ENCODE results near the gene BET1. TPM values are rescaled to one million over a fixed set of nuclear protein-coding genes. Genes with fewer than 3 reads are reported as not detected.

The BET1 gene
- total RNA-seq, 1 experiment from 2014 or later = 17.2 TPM

DNA sequence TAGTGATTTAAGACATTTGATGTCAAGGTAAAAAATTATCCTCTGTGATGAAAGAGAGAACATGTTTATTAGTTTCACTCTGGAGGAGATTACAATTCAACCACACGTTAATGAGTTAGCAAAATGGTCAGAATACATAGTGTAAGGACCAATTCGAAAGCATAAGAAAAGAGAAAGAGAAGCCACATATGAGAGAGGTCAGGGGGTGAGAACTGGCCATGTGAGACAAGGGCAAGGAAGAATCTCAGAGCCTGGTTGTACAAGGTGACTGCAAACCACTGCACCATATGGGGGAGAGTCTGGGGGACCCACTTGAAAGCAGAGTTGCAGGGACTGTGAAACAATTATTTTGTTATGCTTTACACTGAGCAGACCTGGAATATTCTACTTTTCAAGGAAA lies 27.7 kb upstream of the BET1 start:
- Histone ChIP-seq H3K4me2 (ENCODE audit: low read length) (no peak overlapping the region), H3K36me3 (ENCODE audit: control insufficient read depth in 1 of 2, insufficient read depth in 2 of 2, low read length in 2 of 2) (no peaks in the 10 kb centered on the region), H3K9me2 (ENCODE audit: insufficient read depth) (no peaks in the 10 kb centered on the region), H3K4me1 (ENCODE audit: control insufficient read depth in 1 of 2, insufficient read depth in 2 of 2, low read length in 2 of 2) (no peaks in the 10 kb centered on the region), H3K9ac (ENCODE audit: low read length) (no peak overlapping the region), H3K27me3 (ENCODE audit: insufficient read depth, low read length) (peaks cover 38% of the 10 kb centered on the region), H3K27ac (ENCODE audit: low read depth, low read length) (no peak overlapping the region), H3K79me2 (ENCODE audit: insufficient read depth, low read length) (no peaks in the 10 kb centered on the region), H4K20me1 (ENCODE audit: insufficient read depth) (no peaks in the 10 kb centered on the region), H2AFZ (ENCODE audit: low read depth, low read length, poor library complexity, severe bottlenecking) (no peak overlapping the region), H3K9me3 (ENCODE audit: control insufficient read depth in 1 of 2, insufficient read depth in 1 of 2, low read depth in 1 of 2, low read length in 2 of 2) (no peaks in the 10 kb centered on the region), H3K4me3 (replicated peaks in 1 of 2; ENCODE audit: low read depth in 1 of 2, low read length in 2 of 2) (no peak overlapping the region)
- TF ChIP-seq ZFX (IDR thresholded peaks at IDR 0.05) (no peak), EGR1 (IDR thresholded peaks at IDR 0.05; ENCODE audit: low read depth) (no peak)
- RAD21 ChIA-PET (ENCODE audit: low non-redundant PET in 1 of 2, low total read pairs in 2 of 2, uncharacterized antibody in 2 of 2, unreplicated experiment in 2 of 2) = no interaction called here
- CTCF ChIA-PET = no interaction called here
- POLR2A ChIA-PET = no interaction called here
- intact Hi-C loops (cut with micrococcal nuclease) = no loop called here
- ATAC-seq (no peak), DNase-seq (ENCODE audit: low read depth, low spot score) (no peak)
- no TSS peak for BruUV-seq (replicated peaks)

DNA sequence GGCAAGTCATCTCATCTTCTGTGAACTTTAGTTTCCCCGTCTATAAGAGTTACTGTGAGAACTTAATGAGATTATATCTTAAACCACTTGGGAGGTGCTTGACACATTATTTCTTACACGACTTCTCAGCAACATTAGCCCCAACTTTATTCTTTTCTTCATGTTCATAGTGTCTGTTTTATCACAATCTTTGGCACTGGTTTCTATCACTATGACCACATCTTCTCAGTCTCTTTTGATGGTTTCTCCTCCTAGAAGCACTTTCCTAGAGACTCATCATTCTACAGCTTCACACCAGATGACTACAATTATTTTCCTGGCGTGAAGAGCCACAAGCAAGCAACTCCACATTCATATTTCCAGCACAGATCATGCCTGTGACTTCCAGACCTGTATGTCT lies 26.5 kb upstream of the BET1 start:
- no peak for ATAC-seq
- peaks cover 38% of the 10 kb centered on the region for H3K27me3 ChIP-seq (ENCODE audit: insufficient read depth, low read length)
- H3K4me3 ChIP-seq (replicated peaks in 1 of 2; ENCODE audit: low read depth in 1 of 2, low read length in 2 of 2) = no peak overlapping the region
- H4K20me1 ChIP-seq (ENCODE audit: insufficient read depth) = no peaks in the 10 kb centered on the region
- H3K4me2 ChIP-seq (ENCODE audit: low read length) = no peak overlapping the region
- H3K9ac ChIP-seq (ENCODE audit: low read length) = no peak overlapping the region
- no peak overlapping the region for H3K27ac ChIP-seq (ENCODE audit: low read depth, low read length)
- no peaks in the 10 kb centered on the region for H3K9me2 ChIP-seq (ENCODE audit: insufficient read depth)
- RAD21 ChIA-PET (ENCODE audit: low non-redundant PET in 1 of 2, low total read pairs in 2 of 2, uncharacterized antibody in 2 of 2, unreplicated experiment in 2 of 2) = no interaction called here
- CTCF ChIA-PET = no interaction called here
- no peaks in the 10 kb centered on the region for H3K4me1 ChIP-seq (ENCODE audit: control insufficient read depth in 1 of 2, insufficient read depth in 2 of 2, low read length in 2 of 2)
- H2AFZ ChIP-seq (ENCODE audit: low read depth, low read length, poor library complexity, severe bottlenecking) = no peak overlapping the region
- intact Hi-C loops (cut with micrococcal nuclease) = no loop called here
- POLR2A ChIA-PET = no interaction called here
- H3K36me3 ChIP-seq (ENCODE audit: control insufficient read depth in 1 of 2, insufficient read depth in 2 of 2, low read length in 2 of 2) = no peaks in the 10 kb centered on the region
- no peak for DNase-seq (ENCODE audit: low read depth, low spot score)
- BruUV-seq (replicated peaks) = no TSS peak
- H3K9me3 ChIP-seq (ENCODE audit: control insufficient read depth in 1 of 2, insufficient read depth in 1 of 2, low read depth in 1 of 2, low read length in 2 of 2) = no peaks in the 10 kb centered on the region
- no peaks in the 10 kb centered on the region for H3K79me2 ChIP-seq (ENCODE audit: insufficient read depth, low read length)
- TF ChIP-seq, protein P1, sequence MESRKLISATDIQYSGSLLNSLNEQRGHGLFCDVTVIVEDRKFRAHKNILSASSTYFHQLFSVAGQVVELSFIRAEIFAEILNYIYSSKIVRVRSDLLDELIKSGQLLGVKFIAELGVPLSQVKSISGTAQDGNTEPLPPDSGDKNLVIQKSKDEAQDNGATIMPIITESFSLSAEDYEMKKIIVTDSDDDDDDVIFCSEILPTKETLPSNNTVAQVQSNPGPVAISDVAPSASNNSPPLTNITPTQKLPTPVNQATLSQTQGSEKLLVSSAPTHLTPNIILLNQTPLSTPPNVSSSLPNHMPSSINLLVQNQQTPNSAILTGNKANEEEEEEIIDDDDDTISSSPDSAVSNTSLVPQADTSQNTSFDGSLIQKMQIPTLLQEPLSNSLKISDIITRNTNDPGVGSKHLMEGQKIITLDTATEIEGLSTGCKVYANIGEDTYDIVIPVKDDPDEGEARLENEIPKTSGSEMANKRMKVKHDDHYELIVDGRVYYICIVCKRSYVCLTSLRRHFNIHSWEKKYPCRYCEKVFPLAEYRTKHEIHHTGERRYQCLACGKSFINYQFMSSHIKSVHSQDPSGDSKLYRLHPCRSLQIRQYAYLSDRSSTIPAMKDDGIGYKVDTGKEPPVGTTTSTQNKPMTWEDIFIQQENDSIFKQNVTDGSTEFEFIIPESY (IDR thresholded peaks at IDR 0.05; ENCODE audit: extremely low read depth, insufficient replicate concordance, low read length) = no peak
- TF ChIP-seq, protein P2, sequence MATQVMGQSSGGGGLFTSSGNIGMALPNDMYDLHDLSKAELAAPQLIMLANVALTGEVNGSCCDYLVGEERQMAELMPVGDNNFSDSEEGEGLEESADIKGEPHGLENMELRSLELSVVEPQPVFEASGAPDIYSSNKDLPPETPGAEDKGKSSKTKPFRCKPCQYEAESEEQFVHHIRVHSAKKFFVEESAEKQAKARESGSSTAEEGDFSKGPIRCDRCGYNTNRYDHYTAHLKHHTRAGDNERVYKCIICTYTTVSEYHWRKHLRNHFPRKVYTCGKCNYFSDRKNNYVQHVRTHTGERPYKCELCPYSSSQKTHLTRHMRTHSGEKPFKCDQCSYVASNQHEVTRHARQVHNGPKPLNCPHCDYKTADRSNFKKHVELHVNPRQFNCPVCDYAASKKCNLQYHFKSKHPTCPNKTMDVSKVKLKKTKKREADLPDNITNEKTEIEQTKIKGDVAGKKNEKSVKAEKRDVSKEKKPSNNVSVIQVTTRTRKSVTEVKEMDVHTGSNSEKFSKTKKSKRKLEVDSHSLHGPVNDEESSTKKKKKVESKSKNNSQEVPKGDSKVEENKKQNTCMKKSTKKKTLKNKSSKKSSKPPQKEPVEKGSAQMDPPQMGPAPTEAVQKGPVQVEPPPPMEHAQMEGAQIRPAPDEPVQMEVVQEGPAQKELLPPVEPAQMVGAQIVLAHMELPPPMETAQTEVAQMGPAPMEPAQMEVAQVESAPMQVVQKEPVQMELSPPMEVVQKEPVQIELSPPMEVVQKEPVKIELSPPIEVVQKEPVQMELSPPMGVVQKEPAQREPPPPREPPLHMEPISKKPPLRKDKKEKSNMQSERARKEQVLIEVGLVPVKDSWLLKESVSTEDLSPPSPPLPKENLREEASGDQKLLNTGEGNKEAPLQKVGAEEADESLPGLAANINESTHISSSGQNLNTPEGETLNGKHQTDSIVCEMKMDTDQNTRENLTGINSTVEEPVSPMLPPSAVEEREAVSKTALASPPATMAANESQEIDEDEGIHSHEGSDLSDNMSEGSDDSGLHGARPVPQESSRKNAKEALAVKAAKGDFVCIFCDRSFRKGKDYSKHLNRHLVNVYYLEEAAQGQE (IDR thresholded peaks at IDR 0.05; ENCODE audit: low read depth) = no peak
- TF ChIP-seq RAD21 (IDR thresholded peaks at IDR 0.05; ENCODE audit: low read depth) (no peak), FOSL1 (IDR thresholded peaks at IDR 0.05; ENCODE audit: low read depth) (no peak), CBX3 (IDR thresholded peaks at IDR 0.05; ENCODE audit: low read depth) (no peak), TCF7L2 (IDR thresholded peaks at IDR 0.05; ENCODE audit: borderline replicate concordance, extremely low read depth, insufficient read depth, insufficient read length) (no peak), YY1 (IDR thresholded peaks at IDR 0.05; ENCODE audit: extremely low read depth, insufficient replicate concordance, low read depth, low read length) (no peak), EGR1 (IDR thresholded peaks at IDR 0.05; ENCODE audit: low read depth) (no peak), POLR2AphosphoS5 (IDR thresholded peaks at IDR 0.05; ENCODE audit: low read depth, low read length) (no peak), SRF (IDR thresholded peaks at IDR 0.05; ENCODE audit: low read depth) (no peak), SP1 (IDR thresholded peaks at IDR 0.05; ENCODE audit: low read depth) (no peak), ELF1 (IDR thresholded peaks at IDR 0.05; ENCODE audit: borderline replicate concordance, low read depth) (no peak), EZH2phosphoT487 (IDR thresholded peaks at IDR 0.05; ENCODE audit: borderline replicate concordance) (no peak), POLR2A (IDR thresholded peaks at IDR 0.05; ENCODE audit: borderline replicate concordance, extremely low read depth, insufficient read depth, insufficient read length) (no peak)
- TF ChIP-seq, protein P3, sequence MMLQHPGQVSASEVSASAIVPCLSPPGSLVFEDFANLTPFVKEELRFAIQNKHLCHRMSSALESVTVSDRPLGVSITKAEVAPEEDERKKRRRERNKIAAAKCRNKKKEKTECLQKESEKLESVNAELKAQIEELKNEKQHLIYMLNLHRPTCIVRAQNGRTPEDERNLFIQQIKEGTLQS (IDR thresholded peaks at IDR 0.05) = no peak
- TF ChIP-seq, protein P4, sequence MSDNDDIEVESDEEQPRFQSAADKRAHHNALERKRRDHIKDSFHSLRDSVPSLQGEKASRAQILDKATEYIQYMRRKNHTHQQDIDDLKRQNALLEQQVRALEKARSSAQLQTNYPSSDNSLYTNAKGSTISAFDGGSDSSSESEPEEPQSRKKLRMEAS (IDR thresholded peaks at IDR 0.05) = no peak

Data from HCT116 (cell line).